ENCODE measurements around the gene FLYWCH2. TPM values are rescaled to one million over a fixed set of nuclear protein-coding genes. Genes with fewer than 3 reads are reported as not detected.

FLYWCH2 gene
- total RNA-seq, 2 experiments from 2014 or later = 18.9 to 19.3 TPM

DNA sequence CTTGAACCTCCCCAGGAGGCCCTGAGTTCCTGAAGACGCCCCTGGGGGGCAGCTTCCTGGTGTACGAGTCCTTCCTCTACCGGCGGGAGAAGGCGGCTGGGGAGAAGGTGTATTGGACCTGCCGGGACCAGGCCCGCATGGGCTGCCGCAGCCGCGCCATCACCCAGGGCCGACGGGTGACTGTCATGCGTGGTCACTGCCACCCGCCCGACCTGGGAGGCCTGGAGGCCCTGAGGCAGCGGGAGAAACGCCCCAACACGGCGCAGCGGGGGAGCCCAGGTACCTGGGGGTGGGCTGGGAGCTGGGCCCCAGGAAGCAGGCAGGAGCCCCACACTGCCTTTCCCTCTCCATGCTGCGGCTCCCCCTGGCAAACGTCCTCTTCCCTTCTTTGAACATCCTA lies 50.7 kb downstream of the FLYWCH2 start:
- ChIA-PET CTCF (no interaction called here), POLR2A (no interaction called here)
- TF ChIP-seq, protein P1, sequence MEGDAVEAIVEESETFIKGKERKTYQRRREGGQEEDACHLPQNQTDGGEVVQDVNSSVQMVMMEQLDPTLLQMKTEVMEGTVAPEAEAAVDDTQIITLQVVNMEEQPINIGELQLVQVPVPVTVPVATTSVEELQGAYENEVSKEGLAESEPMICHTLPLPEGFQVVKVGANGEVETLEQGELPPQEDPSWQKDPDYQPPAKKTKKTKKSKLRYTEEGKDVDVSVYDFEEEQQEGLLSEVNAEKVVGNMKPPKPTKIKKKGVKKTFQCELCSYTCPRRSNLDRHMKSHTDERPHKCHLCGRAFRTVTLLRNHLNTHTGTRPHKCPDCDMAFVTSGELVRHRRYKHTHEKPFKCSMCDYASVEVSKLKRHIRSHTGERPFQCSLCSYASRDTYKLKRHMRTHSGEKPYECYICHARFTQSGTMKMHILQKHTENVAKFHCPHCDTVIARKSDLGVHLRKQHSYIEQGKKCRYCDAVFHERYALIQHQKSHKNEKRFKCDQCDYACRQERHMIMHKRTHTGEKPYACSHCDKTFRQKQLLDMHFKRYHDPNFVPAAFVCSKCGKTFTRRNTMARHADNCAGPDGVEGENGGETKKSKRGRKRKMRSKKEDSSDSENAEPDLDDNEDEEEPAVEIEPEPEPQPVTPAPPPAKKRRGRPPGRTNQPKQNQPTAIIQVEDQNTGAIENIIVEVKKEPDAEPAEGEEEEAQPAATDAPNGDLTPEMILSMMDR (IDR thresholded peaks at IDR 0.05) = no peak
- Mint-ChIP-seq H3K4me1 (ENCODE audit: low read depth) (peaks cover 5% of the 10 kb centered on the region), H3K4me3 (no peak overlapping the region), H3K27ac (no peak overlapping the region), H3K27me3 (no peaks in the 10 kb centered on the region), H3K36me3 (ENCODE audit: low read depth) (peaks cover 5% of the 10 kb centered on the region), H3K9me3 (no peaks in the 10 kb centered on the region)
- intact Hi-C loops (cut with micrococcal nuclease) = no loop called here
- DNase-seq (no peak), ATAC-seq (no peak)

DNA sequence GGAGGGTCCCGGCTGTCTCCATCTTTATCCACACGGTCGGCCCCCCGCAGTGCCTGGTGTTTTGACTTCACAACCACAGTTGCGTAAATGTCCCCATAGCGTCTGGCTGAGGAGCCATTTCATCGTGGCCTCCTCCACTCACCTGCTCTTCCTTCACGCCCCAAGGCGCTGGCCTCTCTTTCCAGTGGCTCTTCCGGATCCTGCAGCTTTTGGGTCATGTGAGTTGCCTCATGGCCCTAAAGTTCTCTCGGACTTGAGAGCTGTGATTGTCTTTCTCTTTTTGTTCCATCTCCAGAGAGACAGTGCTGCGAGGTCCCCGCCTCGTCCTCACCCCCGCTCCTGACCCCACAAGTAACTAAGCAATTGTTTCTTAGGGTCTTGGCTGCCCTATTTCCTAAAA lies 51.4 kb downstream of the FLYWCH2 start:
- Mint-ChIP-seq H3K27me3 (no peaks in the 10 kb centered on the region), H3K27ac (no peak overlapping the region), H3K4me3 (no peak overlapping the region), H3K36me3 (ENCODE audit: low read depth) (peaks cover 8% of the 10 kb centered on the region), H3K9me3 (no peaks in the 10 kb centered on the region), H3K4me1 (ENCODE audit: low read depth) (peaks cover 5% of the 10 kb centered on the region)
- ATAC-seq (no peak), DNase-seq (no peak)
- POLR2A ChIA-PET = no interaction called here
- intact Hi-C loops (cut with micrococcal nuclease) = no loop called here
- TF ChIP-seq, protein P1 (IDR thresholded peaks at IDR 0.05) = no peak
- CTCF ChIA-PET = interaction anchor here (1.5 kb wide), 1 partner anchor 7 kb away, joined by 5 read pairs; no protein-coding TSS in a partner anchor

DNA sequence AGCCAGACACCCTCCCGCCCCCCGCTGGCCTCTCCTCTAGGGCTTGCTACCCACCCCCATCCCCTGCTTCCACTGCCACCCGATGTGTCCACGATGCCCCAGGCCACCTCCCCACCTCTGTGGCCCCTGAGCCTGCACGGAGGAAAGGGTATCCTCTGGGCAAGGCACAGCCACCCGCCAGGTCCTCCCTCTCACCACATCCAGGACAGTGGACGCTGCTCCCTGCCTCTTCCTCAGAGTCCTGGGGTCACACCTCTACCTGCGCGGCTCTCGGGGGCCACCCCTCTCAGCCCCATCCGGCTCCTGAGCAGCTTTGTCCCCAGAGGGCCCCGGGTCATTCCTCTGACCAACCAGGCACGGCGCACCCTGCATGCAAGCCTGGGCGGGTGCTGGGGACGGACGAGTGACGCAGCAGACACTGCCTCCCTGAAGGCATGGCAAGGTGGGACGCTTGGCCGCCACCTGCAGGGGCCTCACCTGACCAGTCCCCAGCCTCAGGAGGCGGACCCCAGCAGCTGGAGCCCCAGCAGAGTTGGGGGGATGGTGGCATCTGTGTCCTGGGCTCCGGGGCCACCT lies 53.5 kb downstream of the FLYWCH2 start:
- no peak for ATAC-seq
- Mint-ChIP-seq H3K4me1 (ENCODE audit: low read depth) (peaks cover 5% of the 10 kb centered on the region), H3K9me3 (no peaks in the 10 kb centered on the region), H3K27ac (no peak overlapping the region), H3K36me3 (ENCODE audit: low read depth) (peaks cover 11% of the 10 kb centered on the region), H3K4me3 (no peak overlapping the region), H3K27me3 (no peaks in the 10 kb centered on the region)
- ChIA-PET POLR2A (no interaction called here), CTCF (no interaction called here)
- TF ChIP-seq, protein P1 (IDR thresholded peaks at IDR 0.05) = no peak
- intact Hi-C loops (cut with micrococcal nuclease) = no loop called here
- DNase-seq = no peak

DNA sequence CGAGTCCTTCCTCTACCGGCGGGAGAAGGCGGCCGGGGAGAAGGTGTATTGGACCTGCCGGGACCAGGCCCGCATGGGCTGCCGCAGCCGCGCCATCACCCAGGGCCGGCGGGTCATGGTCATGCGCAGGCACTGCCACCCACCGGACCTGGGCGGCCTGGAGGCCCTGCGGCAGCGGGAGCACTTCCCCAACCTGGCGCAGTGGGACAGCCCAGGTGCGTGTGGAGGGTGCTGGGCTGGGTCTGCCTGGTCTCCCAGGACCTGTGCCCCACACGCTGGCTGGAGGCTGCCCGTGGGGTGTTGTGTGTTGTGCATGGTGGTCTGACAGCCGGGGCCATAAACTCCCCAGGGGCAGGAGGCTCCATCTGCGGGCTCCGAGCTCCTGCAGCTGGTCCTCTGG lies 54.2 kb downstream of the FLYWCH2 start:
- no peak for ATAC-seq
- ChIA-PET CTCF (no interaction called here), POLR2A (no interaction called here)
- no peak overlapping the region for H3K27ac Mint-ChIP-seq
- TF ChIP-seq, protein P1 (IDR thresholded peaks at IDR 0.05) = no peak
- no peak for DNase-seq
- H3K36me3 Mint-ChIP-seq (ENCODE audit: low read depth) = peaks cover 11% of the 10 kb centered on the region
- peaks cover 5% of the 10 kb centered on the region for H3K4me1 Mint-ChIP-seq (ENCODE audit: low read depth)
- H3K4me3 Mint-ChIP-seq = no peak overlapping the region
- H3K27me3 Mint-ChIP-seq = no peaks in the 10 kb centered on the region
- no peaks in the 10 kb centered on the region for H3K9me3 Mint-ChIP-seq
- intact Hi-C loops (cut with micrococcal nuclease) = no loop called here

DNA sequence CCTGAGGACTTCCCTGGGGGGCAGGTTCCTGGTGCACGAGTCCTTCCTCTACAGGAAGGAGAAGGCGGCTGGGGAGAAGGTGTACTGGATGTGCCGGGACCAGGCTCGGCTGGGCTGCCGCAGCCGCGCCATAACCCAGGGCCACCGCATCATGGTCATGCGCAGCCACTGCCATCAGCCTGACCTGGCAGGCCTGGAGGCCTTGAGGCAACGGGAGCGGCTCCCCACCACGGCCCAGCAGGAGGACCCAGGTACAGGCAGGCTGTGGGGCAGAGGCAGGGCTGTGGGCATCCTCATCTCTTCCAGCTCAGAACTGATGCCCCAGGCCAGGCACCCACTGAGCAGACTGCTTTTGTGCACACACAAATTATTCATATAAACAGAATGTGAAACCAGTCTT lies 55.2 kb downstream of the FLYWCH2 start:
- peaks cover 11% of the 10 kb centered on the region for H3K36me3 Mint-ChIP-seq (ENCODE audit: low read depth)
- no peaks in the 10 kb centered on the region for H3K9me3 Mint-ChIP-seq
- no peaks in the 10 kb centered on the region for H3K27me3 Mint-ChIP-seq
- H3K4me3 Mint-ChIP-seq = no peak overlapping the region
- intact Hi-C loops (cut with micrococcal nuclease) = no loop called here
- DNase-seq = no peak
- ChIA-PET CTCF (no interaction called here), POLR2A (no interaction called here)
- H3K4me1 Mint-ChIP-seq (ENCODE audit: low read depth) = peaks cover 5% of the 10 kb centered on the region
- ATAC-seq = no peak
- TF ChIP-seq, protein P1 (IDR thresholded peaks at IDR 0.05) = no peak
- H3K27ac Mint-ChIP-seq = no peak overlapping the region

All from activated CD8-positive, alpha-beta T cell treated with anti-CD3 and anti-CD28 coated beads for 36 hours (primary cell).